HG02885 (cell line): ENCODE measurements around the gene KIAA2012.
"Not testable (repeated sequence)": the region's sequence is repeated elsewhere in the genome, so short reads cannot be mapped to it uniquely, and the experiment has no call there.

Source experiments
- ATAC-seq: cut with Tn5 transposase; IDR thresholded peaks from one replicate; pipeline ENCODE4 v1.9.1; 2021; ENCODE audit warnings: mild to moderate bottlenecking; ENCODE audit not compliant: unreplicated experiment, poor library complexity

Gene KIAA2012

DNA sequence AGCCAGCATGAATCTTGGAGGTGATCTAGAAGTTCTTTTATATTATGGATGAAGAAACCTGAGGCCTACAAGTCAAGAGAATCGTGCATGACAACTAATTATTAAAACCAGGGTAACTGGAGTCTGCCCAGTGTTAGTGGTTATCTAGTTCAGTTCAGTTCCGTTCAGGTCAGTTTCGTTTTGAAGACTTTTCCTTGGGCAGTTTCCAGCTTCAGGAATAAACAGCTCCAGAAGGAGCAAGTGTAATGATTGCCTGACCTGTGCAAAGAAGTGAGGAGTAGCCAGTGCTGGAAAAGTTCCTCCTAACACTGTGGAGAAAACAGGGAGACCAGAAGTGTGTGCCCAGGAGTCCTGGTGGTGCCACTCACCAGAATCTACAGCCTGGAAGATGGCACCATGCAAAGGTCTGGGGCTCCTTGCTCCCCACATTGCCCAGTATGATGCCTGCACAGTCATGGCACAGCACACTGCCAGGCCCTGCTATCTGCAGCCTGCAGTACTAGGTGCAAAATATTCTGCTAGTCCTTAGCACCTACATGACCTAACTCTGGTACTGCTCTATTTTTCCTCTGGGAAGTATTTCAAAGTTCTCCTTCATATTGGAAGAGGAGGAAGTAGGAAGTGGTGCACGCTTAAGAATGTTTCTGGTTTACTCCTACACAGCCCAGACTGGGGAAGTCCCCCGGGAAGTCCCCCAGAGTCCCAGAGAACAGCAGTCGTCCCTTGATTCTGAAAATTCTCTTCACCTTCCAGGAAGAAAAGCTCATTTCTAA, 99.6 kb downstream of the KIAA2012 start:
- ATAC-seq, result peak; percentile 83

DNA sequence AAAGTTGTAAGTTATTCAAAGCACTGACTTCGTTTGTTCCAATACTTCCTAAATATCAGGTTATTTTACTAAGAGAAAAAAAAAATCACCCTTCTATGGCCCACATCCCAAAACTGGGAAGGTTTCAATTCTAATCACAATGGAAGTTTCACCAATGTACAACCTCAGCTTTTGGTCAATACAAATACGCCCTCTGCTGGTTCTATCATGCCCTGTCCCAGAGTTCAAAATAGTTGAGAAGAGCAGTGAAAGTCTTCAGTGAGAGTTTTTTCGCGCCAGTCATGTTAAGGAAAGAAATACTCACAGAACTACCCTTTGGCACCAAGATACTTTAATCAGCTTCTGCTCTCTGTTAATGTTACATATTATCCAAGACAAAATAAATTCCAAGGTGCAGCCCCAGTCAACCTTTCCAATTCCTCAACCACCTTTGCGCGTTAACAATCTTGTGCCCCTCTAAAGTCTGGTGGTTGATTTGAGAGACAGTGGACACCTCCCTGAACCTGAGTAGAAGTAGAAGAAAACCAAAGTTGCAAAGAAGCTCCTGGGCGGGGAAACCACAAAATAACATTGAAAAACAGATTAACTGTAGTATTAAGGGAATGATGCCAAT, 105.4 kb downstream of the KIAA2012 start:
- peak; percentile 48 for ATAC-seq

DNA sequence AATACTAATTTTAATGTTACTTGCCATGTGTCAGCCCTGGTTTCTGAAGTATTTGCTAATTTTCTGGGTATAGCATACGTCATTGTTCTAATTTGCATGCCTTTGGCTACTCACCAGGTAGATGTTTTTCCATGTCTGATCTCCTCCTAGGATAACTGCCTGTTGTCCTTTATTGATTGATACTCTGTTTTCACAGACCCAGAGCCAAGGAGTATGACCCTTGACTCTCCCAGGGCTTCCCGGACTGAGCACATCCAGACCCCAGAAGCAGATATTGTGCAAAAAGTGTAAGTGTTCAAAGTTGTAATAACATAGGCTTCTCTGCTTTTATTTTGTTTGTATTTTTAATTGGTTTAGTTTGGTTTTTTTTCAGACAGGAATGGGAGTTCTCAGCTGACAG, 111.5 kb downstream of the KIAA2012 start:
- ATAC-seq, result no peak

DNA sequence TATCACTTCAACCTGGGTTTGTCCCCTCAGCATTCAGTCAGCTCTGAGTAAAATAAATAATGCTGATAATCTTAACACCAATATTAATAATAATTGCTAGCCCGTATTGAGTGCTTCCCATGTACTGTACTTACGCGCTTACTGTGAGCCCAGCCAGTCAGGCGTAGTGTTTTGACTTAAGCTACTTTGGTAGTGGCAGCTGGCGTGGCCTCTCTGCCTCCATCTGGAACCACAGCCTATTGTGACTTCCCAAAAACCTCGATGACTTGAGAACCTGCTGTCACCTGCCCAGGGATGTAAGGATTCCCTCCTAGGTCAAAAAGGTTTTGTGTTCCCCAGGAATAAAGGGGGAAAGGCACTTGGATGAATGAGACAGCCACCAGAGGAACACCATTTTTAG, 112.1 kb downstream of the KIAA2012 start:
- ATAC-seq, result no peak

DNA sequence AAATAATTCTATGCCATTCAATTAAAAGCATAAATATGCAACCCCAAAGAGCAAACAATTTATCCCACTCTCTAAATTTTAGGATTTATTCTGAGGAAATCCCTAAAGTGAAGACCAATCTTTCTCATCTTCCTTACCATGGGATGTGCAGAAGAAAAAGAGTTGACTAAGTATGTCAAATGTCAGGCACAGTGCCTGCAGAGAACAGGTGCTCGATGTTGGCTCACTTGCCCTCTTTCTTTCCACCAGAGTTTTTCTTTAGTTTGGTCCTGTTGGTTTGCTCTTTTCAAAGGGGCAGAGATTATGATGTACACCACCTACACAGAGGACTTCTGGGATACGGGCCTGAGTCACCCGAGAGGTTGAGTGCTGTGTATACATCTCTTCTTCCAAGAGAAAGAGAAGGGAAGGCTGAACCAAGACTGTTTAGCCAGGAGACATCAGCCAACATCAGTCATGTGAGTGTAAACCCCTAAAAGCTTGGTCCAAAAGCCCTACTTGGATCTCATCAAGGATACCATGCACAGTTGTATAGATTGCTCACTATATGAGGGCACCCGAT, 113.7 kb downstream of the KIAA2012 start:
- ATAC-seq, result no peak

DNA sequence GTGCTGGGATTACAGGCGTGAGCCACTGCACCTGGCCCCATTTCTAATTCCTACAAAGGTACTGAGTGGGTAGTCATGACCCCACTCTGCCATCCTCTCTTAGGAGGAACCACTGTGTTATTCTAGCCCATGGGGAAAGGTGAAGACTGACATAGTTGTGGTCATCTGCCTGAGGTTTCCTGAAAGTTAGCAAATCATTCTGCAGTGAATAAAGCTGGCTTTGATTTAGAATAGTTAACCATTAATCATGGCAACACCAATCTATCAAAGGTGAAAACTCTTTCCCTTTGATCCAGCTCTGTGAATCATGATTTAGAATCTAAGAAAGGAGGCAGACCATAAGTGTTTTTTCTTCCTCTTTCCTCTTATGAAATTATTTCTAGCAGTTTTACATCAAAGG, 114.5 kb downstream of the KIAA2012 start:
- no peak for ATAC-seq

DNA sequence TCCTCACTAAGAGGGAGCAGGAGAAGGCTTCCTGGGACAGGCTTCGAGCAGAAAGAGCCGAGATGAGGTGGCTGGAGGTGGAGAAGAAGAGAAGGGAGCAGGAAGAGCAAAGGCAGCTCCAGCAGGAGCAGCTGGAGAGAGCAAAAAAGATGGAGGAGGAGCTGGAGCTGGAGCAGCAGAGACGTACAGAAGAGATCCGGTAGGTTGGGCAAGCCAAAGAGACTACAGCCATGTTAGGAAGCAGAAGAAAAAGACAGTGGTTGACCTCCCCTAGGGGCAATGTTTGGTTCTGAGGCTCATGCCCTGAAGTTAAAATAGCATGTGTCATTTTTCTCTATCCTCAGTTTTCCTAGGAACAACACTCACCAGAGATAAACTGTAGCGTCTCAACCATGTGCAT, 120.2 kb downstream of the KIAA2012 start:
- no peak for ATAC-seq

DNA sequence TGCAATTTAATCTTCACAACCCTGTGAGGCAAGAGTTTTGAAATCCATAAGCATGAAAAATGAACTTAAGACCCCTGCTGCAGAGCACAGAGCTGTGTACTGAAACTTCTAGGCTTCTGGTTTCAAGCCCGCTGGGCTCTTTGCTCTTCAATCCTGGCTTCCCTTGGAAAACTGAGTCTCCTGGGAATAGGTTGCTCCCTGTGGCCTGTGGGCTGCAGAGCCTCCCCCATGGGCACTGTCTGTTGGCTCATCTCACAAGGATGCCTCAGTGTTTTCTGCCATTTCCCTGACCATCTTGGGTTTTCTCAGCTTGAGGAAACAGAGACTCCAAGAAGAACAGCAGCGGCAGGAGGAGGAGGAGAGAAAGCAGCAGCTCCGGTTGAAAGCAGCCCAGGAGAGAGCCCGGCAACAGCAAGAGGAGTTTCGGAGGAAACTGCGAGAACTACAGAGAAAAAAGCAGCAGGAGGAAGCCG, 120.9 kb downstream of the KIAA2012 start:
- no peak for ATAC-seq

DNA sequence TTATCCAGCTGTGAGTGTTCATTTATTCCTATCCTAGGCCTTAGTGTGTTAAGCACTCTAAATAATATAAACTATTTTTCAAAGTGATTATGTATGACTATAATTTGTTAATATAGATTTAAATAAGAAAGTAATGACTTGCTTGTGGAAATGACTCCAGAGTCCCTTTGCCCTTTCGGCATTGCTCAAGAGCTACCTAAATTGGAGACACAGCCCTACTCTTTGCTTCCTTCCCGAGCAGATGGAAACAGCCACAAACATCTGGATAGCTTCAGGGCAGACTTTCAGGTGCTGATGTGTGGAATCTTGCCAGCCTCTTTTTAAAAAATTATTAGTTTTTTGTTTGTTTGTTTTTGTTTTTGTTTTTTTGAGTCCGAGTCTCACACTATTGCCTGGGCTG, 121.4 kb downstream of the KIAA2012 start:
- ATAC-seq, result no peak

DNA sequence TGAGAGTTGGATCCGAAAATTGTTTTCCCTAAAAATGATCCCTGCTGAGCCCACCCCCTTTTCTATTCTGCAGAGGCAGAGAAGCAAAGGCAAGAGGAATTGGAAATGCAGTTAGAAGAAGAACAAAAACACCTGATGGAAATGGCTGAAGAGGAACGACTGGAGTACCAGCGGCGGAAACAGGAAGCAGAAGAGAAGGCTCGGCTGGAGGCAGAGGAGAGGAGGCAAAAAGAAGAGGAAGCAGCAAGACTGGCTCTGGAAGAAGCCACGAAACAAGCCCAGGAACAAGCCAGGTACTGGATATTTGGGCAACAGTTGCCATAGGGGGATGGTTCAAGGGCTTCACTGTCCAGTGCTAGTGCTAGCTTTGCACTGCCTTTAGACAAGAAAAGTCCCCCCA, 123.7 kb downstream of the KIAA2012 start:
- ATAC-seq, result no peak

DNA sequence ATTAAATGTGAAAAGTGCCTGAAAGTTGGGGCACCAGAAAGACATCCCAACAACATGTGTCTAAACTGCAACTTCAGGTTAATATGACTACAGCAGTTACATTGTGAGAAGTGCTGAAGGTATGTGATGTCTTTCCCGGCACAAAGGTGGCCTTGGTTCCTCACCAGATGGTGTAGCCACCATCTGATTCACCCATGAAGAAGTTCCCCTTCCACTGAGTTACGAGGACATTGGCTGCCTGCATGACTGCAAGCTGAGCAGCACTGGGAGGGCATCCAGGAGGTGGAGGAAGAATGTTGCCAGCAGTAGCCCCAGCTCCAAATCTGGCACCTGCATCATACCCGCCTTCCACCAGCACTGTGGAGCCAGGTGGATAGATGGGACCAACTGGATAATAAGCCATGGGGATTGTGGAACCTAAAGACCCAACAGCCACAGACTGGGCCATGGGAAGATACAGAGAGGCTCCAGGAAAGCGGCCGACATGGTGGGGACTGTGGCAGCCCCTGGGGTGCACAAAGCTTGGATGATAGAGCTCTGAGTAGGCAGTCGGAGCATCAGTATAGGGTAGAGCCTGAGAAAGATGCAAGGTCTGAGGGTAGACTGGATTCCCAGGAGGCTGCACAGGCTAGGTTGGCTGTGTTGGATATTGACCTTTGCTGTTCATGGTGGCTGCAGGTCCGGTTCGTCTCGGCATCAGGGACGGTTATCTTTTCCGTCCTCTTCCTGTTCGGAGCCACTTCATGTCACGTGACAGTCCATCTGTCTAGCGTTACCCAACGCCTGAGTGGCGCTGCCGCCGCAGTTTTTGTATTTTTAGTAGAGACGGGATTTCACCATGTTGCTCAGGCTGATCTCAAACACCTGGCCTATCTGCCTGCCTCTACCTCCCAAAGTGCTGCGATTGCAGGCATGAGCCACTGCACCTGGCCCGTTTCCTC, 128.4 kb downstream of the KIAA2012 start:
- no peak for ATAC-seq

DNA sequence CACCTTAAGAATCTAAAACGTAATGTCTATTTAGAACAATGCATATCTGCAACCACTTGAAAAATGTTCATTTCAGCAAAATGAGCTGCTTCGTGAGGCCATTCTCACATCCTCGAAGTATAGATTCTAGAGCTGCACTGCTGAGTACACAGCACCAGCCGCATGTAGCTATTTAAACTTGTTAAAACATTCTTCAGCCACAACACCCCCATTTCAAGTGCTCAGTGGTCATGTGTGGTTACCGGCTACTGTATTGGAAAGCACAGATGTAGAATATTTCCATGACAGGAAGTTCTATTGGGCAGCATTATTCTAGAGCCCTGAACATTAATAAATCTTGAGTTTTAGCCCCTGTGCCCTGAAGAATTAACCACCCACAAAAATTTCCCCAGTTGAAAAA, 130.3 kb downstream of the KIAA2012 start:
- peak; percentile 66 for ATAC-seq

DNA sequence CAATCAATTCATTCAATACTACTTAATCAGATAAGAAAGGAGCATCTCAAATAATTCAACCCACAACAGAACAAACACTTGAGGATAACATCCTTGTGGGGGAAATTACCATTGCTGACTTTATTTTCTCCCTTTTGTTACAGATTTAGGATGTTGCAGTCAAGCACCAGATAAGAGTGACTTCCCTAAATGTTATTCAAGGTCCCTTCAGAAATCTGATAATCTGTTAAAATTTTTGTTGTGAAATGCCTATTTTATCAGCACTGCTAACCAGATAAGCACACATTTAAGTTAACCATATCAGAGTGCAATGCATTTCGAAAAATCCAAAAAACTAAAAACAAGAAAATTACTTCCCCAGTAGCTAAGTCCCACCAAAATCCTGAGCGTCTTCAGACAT, 131.8 kb downstream of the KIAA2012 start:
- no peak for ATAC-seq

DNA sequence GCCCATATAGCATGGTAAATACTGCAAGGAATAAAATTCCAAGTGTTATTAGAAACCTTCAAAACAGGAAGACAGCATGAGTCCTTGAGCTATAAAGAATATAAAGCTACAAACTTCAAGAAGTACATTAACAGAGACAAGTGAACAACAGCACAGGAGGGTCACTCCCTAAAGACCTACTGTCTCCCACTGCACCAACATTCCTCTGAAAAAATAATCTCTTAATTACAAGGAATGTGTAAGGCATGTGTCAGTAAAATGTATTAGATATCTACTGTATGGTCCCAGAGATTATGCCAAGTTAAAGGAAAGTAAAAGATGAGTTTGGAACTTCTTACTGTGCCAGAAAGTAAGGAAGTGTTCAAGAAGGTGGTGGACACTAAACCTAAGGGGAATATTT, 135.5 kb downstream of the KIAA2012 start:
- no peak for ATAC-seq

DNA sequence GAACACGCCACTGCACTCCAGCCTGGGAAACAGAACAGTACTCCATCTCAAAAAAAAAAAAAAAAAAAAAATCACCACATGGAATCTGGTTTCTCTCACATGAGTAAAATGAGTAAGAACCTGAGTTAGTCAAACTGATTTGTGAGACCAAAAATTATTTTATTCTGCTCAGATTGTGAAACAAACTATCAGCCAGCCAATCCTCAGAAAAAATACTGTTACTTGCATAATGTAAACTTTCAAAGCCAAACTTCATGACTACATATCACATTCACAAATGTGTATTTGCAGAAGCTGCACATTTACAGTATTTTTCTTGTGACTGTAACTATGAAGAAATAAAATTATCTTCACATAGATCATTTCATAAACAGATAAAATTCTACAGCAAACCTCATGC, 142.1 kb downstream of the KIAA2012 start:
- ATAC-seq, result no peak

DNA sequence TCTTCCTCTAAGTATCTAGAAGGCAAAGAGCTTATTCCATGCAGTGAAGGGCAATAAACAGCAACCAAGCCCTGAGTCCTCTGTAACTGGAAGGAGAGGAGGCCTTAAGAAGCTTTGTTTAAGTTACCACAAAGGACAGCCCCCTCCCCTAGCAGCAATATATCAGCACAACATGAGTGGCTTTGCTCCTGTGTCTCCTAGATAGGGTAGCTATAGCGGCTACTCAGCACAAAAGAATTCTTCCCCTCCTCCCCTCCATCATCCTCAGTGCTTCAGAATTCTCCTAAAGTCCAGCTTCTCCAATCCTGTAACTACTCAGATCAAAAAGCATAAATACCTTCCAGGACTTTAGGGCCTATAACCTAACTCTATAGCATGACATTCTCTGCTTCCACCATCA, 148.8 kb downstream of the KIAA2012 start:
- ATAC-seq, result no peak

DNA sequence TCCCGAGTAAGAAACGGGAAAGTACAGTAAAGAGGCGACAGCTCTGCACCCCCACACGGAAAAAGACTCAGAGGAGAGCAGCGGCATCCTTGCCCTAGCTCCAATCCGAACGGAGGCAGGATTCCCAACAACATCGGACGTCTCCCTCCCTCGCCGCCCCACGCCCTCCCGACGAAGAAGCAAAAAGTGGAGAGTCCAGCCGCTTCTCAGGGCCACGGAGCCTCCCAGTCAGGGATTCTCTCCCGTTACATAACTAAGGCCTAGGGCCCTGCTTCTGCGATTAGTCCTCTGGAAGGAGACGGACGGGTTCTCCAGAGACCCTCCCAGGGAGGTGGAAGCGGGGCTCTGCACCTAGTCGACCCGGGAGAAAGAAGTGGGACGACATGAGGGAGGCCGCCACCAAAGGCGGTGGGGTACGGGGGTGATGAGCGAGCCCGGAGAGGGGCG, 164.8 kb downstream of the KIAA2012 start:
- ATAC-seq, result peak; percentile 44

DNA sequence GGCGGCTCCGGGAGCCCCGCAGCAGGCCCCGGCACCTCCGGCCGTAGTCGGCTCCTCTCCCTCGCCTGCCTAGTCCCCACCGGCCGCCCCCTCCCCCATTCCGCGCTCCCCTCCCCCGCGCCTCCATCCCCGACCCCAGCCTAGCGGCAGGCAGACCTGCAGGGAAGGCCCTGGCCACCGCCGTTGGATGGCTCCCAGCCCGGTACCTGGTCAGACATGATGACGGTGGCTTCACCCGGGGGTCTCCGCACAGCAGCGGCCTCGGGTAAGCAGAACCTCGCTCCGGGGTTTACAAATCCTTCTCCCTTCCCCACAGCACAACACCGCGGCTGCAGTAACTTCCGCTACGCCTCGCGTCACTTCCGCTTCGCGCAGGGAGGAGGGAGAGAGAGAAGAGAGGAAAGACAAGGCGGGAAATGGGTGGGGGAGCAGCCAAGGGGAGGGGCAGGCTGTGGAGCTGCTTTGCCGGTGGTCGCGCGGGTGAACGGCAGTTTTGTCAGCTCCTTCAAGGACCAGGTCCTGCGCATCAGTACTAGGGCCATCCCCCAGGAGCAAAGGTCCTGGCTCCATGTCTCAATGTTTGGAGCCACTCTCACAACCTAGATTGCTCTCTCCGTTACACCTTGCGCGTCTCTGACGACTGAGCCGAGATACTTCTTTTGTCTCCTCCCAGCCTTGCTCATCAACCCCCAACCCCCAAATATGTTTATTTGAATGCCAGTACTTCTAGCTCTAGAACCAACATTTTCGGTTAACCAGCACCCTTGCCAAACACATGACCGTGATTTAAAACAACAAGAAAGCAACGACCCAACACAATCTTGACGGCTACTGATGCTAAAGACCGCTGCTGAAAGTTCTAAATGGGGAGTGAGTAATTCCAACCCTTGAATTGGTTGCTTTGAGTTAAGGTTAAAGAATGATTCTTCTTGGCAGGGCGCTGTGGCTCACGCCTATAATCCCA, 165.5 kb downstream of the KIAA2012 start, which contains the start of gene SUMO1:
SUMO1 (minus strand) TSS at position 364 of the 964 bp plus-strand sequence; CDS start at position 218, 146 bp downstream.
- peak; percentile 97 for ATAC-seq

DNA sequence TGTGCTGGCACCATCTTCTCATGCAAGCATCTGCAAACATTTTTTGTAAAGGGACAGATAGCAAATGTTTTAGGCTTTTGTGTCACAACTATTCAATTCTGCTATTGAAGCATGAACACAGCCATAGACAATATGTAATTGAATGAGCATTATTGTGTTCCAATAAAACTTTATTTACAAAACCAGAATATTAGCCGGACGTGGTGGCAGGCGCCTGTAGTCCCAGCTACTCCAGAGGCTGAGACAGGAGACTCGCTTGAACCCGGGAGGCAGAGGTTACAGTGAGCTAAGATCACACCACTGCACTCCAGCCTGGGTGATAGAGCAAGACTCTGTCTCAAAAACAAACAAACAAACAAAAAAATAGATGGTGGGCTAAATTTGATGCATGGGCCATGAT, 174.7 kb downstream of the KIAA2012 start:
- ATAC-seq, result not testable (repeated sequence)
